HFFc6 (cell line): ENCODE data around the gene NPM1. TPM values are rescaled to one million over a fixed set of nuclear protein-coding genes. Genes with fewer than 3 reads are reported as not detected.
"Not testable (repeated sequence)": the region's sequence is repeated elsewhere in the genome, so short reads cannot be mapped to it uniquely, and the experiment has no call there.

Experiments
- DNase-seq: peaks from one replicate; pipeline ENCODE4 v3.0.0-alpha.2; 2018
- H3K27ac Mint-ChIP-seq: 2 replicates; pipeline ENCODE4 v1.8.0; 2020; ENCODE audit warnings: mild to moderate bottlenecking, mixed read lengths
- H3K27me3 Mint-ChIP-seq: 2 replicates; pipeline ENCODE4 v1.8.0; 2021; ENCODE audit warnings: mild to moderate bottlenecking, moderate library complexity, mixed read lengths; ENCODE audit not compliant: insufficient read depth
- H3K36me3 Mint-ChIP-seq: 2 replicates; pipeline ENCODE4 v1.8.0; 2021; ENCODE audit warnings: low read depth, mixed read lengths
- H3K4me1 Mint-ChIP-seq: 2 replicates; pipeline ENCODE4 v1.8.0; 2020; ENCODE audit warnings: low read depth, mixed read lengths
- H3K4me3 Mint-ChIP-seq: 2 replicates; pipeline ENCODE4 v1.8.0; 2020; ENCODE audit warnings: mild to moderate bottlenecking, moderate library complexity, mixed read lengths
- H3K9me3 Mint-ChIP-seq: 2 replicates; pipeline ENCODE4 v1.8.0; 2020; ENCODE audit warnings: mild to moderate bottlenecking, mixed read lengths
- total RNA-seq, 6 experiments: library from RNA; stranded (reverse); fragmentation: NEBNext Ultra II Directional; extraction: Animal tissue kit (Norgen Biotek cat#: 25700); gene quantifications; 2 replicates in 1 of 6; 3 replicates in 5 of 6; pipeline ENCODE4 v1.2.3, GENCODE V29; 2021
- TF ChIP-seq, protein P1 (sequence below): fragments of 200-600 bp; sonication (generic); IDR thresholded peaks from 2 replicates; pipeline ENCODE4 v1.5.0; 2021; ENCODE audit warnings: antibody characterized with exemption, mild to moderate bottlenecking

The NPM1 gene
- total RNA-seq, 6 experiments from 2014 or later = 1,557 to 2,328 (median 1,897) TPM

DNA sequence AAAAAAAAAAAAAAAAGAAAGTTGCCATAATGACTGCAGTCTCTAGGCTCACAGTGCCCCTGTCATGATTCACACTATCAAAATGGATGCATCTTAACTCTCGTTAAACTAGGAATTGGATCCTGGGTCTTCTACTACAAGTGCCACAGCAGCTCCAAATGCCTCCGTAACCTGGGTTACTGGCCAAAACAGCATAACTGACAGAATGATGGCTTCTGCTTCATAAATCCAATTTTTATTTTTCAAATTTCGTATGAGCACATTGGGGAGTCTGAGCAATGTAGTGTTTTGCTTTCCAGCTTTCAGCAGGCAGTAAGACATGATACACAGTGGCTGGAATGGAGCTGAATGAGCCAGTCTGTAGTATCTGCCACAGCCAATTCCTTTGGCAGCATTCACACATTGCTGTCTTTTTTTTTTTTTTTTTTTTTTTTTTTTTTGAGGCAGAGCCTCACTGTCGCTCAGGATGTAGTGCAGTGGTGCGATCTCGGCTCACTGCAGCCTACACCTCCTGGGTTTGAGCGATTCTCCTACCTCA, 36.0 kb upstream of the NPM1 start:
- Mint-ChIP-seq H3K4me1 (no peaks in the 10 kb centered on the region), H3K4me3 (no peak overlapping the region), H3K9me3 (no peaks in the 10 kb centered on the region), H3K27ac (no peak overlapping the region), H3K36me3 (no peaks in the 10 kb centered on the region), H3K27me3 (peaks cover 6% of the 10 kb centered on the region)
- DNase-seq = no peak
- TF ChIP-seq, protein P1, sequence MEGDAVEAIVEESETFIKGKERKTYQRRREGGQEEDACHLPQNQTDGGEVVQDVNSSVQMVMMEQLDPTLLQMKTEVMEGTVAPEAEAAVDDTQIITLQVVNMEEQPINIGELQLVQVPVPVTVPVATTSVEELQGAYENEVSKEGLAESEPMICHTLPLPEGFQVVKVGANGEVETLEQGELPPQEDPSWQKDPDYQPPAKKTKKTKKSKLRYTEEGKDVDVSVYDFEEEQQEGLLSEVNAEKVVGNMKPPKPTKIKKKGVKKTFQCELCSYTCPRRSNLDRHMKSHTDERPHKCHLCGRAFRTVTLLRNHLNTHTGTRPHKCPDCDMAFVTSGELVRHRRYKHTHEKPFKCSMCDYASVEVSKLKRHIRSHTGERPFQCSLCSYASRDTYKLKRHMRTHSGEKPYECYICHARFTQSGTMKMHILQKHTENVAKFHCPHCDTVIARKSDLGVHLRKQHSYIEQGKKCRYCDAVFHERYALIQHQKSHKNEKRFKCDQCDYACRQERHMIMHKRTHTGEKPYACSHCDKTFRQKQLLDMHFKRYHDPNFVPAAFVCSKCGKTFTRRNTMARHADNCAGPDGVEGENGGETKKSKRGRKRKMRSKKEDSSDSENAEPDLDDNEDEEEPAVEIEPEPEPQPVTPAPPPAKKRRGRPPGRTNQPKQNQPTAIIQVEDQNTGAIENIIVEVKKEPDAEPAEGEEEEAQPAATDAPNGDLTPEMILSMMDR = no peak

DNA sequence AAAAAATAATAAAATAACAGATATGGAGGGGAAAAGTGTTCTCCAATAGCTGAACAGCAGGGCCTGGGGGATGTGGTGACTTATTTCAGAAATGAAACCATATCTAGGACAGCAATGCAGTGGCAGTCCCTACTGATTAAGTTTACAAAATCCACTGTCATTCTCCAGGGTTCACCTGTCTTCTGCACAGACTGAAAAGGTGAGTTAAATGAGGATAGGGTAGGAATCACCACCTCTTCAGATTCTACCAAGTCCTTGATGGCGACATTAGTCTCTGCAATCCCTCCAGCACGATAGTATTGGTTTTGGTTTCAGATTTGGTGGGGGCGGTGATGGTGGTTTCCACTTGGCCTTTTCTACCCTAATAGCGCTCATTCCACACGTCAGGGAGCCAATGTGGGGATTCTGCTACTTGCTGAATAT, 32.3 kb upstream of the NPM1 start:
- no peak overlapping the region for H3K27ac Mint-ChIP-seq
- TF ChIP-seq, protein P1 = no peak
- no peak for DNase-seq
- H3K9me3 Mint-ChIP-seq = no peaks in the 10 kb centered on the region
- H3K4me1 Mint-ChIP-seq = no peaks in the 10 kb centered on the region
- H3K36me3 Mint-ChIP-seq = no peaks in the 10 kb centered on the region
- H3K4me3 Mint-ChIP-seq = no peak overlapping the region
- H3K27me3 Mint-ChIP-seq = peaks cover 4% of the 10 kb centered on the region

DNA sequence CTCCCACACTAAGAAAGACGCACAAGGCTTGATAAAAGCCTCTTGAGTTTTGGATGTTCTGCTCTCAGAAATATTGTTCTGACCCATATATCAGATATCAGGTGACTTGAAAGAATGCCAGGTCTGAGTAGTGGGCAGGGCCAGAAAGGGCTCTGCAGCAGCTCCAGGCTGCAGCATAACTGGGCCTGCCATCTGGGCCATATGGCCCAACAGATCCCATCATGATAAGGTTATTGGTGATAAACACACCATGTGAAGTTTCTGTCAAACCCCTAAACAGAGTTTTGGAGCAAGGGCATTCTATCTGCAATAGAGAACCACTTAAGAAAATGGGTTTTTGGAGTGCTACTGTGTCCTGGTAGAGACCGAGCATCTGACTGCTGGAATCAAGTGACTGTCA, 29.8 kb upstream of the NPM1 start:
- TF ChIP-seq, protein P1 = no peak
- DNase-seq = no peak
- no peaks in the 10 kb centered on the region; the same call in 1 of the 2 replicates for H3K4me1 Mint-ChIP-seq
- peaks cover 5% of the 10 kb centered on the region; the same call in 1 of the 2 replicates for H3K27me3 Mint-ChIP-seq
- no peaks in the 10 kb centered on the region for H3K36me3 Mint-ChIP-seq
- no peak overlapping the region for H3K4me3 Mint-ChIP-seq
- H3K9me3 Mint-ChIP-seq = no peaks in the 10 kb centered on the region
- no peak overlapping the region for H3K27ac Mint-ChIP-seq

DNA sequence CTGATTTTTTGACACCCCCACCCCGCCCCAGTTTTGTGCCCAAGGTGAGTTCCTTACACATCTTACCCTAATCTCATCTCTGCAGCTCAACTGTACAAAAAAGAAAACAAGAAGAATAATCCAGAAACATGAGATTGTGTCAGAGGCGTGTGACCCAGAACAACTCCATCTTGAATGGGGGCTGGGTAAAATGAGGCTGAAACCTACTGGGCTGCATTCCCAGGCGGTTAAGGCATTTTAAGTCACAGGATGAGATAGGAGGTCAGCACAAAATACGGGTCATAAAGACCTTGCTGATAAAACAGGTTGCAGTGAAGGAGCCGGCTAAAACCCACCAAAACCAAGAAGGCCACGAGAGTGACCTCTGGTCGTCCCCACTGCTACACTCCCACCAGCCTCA, 26.5 kb upstream of the NPM1 start:
- not testable (repeated sequence) for H3K27ac Mint-ChIP-seq, H3K4me1 Mint-ChIP-seq, H3K4me3 Mint-ChIP-seq, DNase-seq, H3K9me3 Mint-ChIP-seq, H3K36me3 Mint-ChIP-seq, H3K27me3 Mint-ChIP-seq

DNA sequence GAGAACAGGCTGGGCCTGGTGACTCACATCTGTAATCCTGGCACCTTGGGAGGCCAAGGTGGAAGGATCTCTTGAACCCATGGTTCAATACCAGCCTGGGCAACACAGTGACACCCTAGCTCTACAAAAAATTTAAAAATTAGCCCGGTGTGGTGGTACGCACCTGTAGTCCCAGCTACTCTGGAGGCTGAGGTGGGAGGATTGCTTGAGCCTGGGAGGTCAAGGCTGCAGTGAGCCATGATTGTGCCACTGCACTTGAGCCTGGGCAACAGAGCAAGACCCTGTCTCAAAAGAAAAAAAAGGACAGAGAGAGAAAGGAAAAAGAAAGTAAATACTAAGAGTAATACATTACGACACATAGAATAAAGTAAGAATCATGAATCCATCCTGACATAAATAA, 24.4 kb upstream of the NPM1 start:
- H3K4me3 Mint-ChIP-seq, DNase-seq, H3K27me3 Mint-ChIP-seq, H3K9me3 Mint-ChIP-seq, H3K27ac Mint-ChIP-seq, H3K4me1 Mint-ChIP-seq, H3K36me3 Mint-ChIP-seq: not testable (repeated sequence)

DNA sequence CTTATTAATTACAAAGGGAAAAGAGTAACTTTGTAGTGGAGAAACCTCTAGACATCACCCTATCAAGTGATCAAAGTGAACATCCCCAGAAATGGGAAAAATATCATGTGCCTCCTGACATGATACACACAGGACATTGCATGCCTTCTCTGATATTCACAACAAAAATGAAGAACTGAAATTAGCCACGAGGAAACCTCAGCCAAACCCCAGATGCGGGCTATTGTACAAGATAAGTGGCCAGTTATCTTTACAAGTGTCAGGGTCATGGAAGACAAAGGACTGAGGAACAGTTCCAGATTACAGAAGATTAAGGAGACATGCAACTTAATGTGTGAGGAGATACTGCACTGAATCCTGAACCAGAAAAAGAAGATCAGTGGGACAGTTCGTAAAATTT, 23.8 kb upstream of the NPM1 start:
- Mint-ChIP-seq H3K36me3 (no peaks in the 10 kb centered on the region), H3K4me3 (no peak overlapping the region), H3K27me3 (peaks cover 5% of the 10 kb centered on the region; the same call in 1 of the 2 replicates), H3K4me1 (peaks cover 8% of the 10 kb centered on the region), H3K27ac (no peak overlapping the region), H3K9me3 (no peaks in the 10 kb centered on the region)
- TF ChIP-seq, protein P1 = no peak
- DNase-seq = no peak

DNA sequence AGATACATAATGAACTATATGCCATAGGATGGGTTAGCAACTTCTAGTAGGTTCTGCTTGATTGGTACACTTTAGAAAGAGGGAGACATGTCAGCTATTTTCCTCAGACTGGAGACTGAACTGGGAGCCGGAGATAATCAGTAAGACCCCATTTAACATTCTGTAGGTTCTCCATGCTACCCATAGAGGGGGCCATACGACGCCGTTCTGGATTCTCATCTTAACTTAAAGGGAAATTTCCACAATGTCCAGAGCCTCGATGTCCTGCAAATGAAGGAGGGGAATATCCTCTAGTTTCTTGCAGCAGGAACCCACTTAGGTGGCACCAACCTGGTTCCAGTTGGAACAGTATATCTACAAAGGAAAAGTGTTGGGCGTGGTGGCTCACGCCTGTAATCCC, 22.3 kb upstream of the NPM1 start:
- H3K27me3 Mint-ChIP-seq = peaks cover 6% of the 10 kb centered on the region; the same call in 1 of the 2 replicates

More for the DNA sequence above, 22.3 kb upstream of the NPM1 start:
- no peaks in the 10 kb centered on the region for H3K36me3 Mint-ChIP-seq
- DNase-seq = no peak
- peaks cover 8% of the 10 kb centered on the region for H3K4me1 Mint-ChIP-seq
- TF ChIP-seq, protein P1 = peak; percentile 68
- H3K27ac Mint-ChIP-seq = no peak overlapping the region
- H3K9me3 Mint-ChIP-seq = no peaks in the 10 kb centered on the region
- H3K4me3 Mint-ChIP-seq = no peak overlapping the region
